Suprapubic skin (tissue), 4 donors: Measurements from ENCODE around the gene CBARP. TPM values are rescaled to one million over a fixed set of nuclear protein-coding genes. Genes with fewer than 3 reads are reported as not detected.

ENCODE experiments used
- DNase-seq, 2 donors: peaks; one replicate each; pipeline ENCODE4 v3.0.0-alpha.2; 2019; ENCODE audit warnings: low spot score in 2 of 2
- H3K27ac ChIP-seq: fragments of 200-600 bp; sonication (generic); one replicate; pipeline ENCODE4 v1.5.1; 2019
- H3K27me3 ChIP-seq: fragments of 200-600 bp; sonication (generic); one replicate; pipeline ENCODE4 v1.5.1; 2019
- H3K36me3 ChIP-seq: fragments of 200-600 bp; sonication (generic); one replicate; pipeline ENCODE4 v1.5.1; 2019
- H3K4me1 ChIP-seq: fragments of 200-600 bp; sonication (generic); one replicate; pipeline ENCODE4 v1.5.1; 2019
- H3K4me3 ChIP-seq: fragments of 200-600 bp; sonication (generic); one replicate; pipeline ENCODE4 v1.5.1; 2019; ENCODE audit warnings: mild to moderate bottlenecking
- H3K9me3 ChIP-seq: fragments of 200-600 bp; sonication (generic); one replicate; pipeline ENCODE4 v1.5.1; 2019
- CTCF ChIP-seq, 2 donors: fragments of 200-600 bp in 1 of 2; fragments of 450-650 bp in 1 of 2; sonication (generic) in 1 of 2; IDR thresholded peaks; one replicate each; pipeline ENCODE4 v1.5.1; 2016 to 2019; ENCODE audit warnings: antibody characterized with exemption in 2 of 2, mild to moderate bottlenecking in 1 of 2, moderate library complexity in 1 of 2
- EP300 ChIP-seq: sonication (generic); formaldehyde crosslinking; IDR thresholded peaks from one replicate; pipeline ENCODE4 v1.6.1; 2017; ENCODE audit warnings: antibody characterized with exemption
- POLR2A ChIP-seq, 2 donors: fragments of 450-650 bp; IDR thresholded peaks; one replicate each; pipeline ENCODE4 v1.6.1; 2017; ENCODE audit warnings: antibody characterized with exemption in 2 of 2, mild to moderate bottlenecking in 2 of 2, moderate library complexity in 2 of 2
- POLR2AphosphoS5 ChIP-seq, 3 donors: sonication (generic); formaldehyde crosslinking; IDR thresholded peaks; one replicate each; pipeline ENCODE4 v1.6.1; 2017; ENCODE audit warnings: antibody characterized with exemption in 3 of 3
- WGBS: methylation state at CpG from one replicate; pipeline ENCODE4 v1.1.5; 2018; 5-methylcytosine and 5-hydroxymethylcytosine counted together
- total RNA-seq, 4 donors: library from RNA; depleted of rRNA; stranded (reverse); fragments of >200 nt; gene quantifications; one replicate each; pipeline ENCODE4 v1.1.0, GENCODE V29; 2016

Gene CBARP
- total RNA-seq, 4 donors from 2014 or later = 2.9 to 8.6 (median 5.1) TPM

DNA sequence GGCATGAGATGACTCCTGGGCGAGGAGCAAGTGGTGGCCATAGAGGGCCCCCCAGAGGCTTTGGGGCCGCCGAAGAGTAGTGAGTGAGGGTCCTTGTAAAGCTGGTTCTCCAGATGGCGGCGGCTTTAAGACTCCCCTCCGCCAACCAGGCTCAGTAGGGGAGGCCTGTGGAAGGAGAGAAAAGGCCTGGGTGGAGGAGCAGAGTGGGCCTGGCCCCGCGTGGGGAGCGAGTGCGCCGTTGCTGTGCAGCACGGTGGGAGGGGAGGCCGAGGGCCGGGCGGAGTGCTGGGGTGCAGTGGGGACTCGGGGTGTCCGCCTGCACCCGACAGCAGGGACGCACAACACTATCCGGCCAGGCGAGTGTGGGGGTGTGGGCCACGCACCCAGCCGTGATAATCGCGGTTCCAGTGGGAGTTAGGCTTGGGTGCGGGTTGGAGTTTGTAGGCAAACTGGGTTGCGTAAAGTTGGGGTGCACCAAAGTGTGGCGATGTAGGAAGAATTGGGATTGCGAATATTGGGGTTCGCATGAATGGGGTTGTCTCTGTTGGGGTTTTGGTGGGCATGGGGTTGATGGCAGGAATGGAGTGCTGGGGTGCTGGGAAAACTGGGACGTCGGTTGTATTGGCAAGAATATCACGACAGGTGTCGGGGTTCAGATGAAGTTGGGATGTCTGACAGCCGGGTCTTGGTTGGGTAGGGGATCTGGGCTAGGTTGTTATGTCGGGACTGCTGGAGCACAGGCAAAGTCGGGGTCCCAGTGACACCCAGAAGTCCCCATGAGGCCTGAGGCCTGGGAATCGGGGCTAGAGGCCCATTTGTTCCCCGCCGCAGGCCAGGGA, 30.6 kb upstream of the CBARP start:
- no peaks in the 10 kb centered on the region for H3K9me3 ChIP-seq
- peak overlapping the region; percentile 80 for H3K4me3 ChIP-seq
- peaks cover 27% of the 10 kb centered on the region for H3K36me3 ChIP-seq
- DNase-seq = peak in 1 of 2 donors; percentile 81
- H3K4me1 ChIP-seq = peaks cover 91% of the 10 kb centered on the region
- TF ChIP-seq POLR2A (IDR thresholded peaks at IDR 0.05) (no peak), POLR2AphosphoS5 (IDR thresholded peaks at IDR 0.05) (no peak), CTCF (IDR thresholded peaks at IDR 0.05) (no peak), EP300 (no peak)
- H3K27ac ChIP-seq = peak overlapping the region; percentile 100
- no peaks in the 10 kb centered on the region for H3K27me3 ChIP-seq
- WGBS = 42% methylated on average over 40 of the region's 40 CpGs

GRCh38 chr19:1267477-1268225, 29.8 kb upstream of the CBARP start:
- Histone ChIP-seq H3K4me3 (peak overlapping the region; percentile 56), H3K27me3 (no peaks in the 10 kb centered on the region), H3K27ac (no peak overlapping the region), H3K36me3 (peaks cover 19% of the 10 kb centered on the region), H3K9me3 (no peaks in the 10 kb centered on the region), H3K4me1 (peaks cover 91% of the 10 kb centered on the region)
- 6% methylated on average over 12 of the region's 35 CpGs for WGBS
- peak in 1 of 2 donors; percentile 80 for DNase-seq
- TF ChIP-seq POLR2AphosphoS5 (IDR thresholded peaks at IDR 0.05) = no peak
- TF ChIP-seq EP300 = no peak
- no peak for TF ChIP-seq CTCF (IDR thresholded peaks at IDR 0.05)
- TF ChIP-seq POLR2A (IDR thresholded peaks at IDR 0.05) = no peak

GRCh38 chr19:1266916-1267476, 29.2 kb upstream of the CBARP start:
- no peaks in the 10 kb centered on the region for H3K9me3 ChIP-seq
- H3K4me1 ChIP-seq = peaks cover 91% of the 10 kb centered on the region
- H3K27ac ChIP-seq = peak overlapping the region; percentile 92
- peaks cover 12% of the 10 kb centered on the region for H3K36me3 ChIP-seq
- peak in 1 of 2 donors; percentile 85 for DNase-seq
- WGBS = 0% methylated on average over 18 of the region's 59 CpGs
- peak overlapping the region; percentile 56 for H3K4me3 ChIP-seq
- TF ChIP-seq EP300 (no peak), CTCF (IDR thresholded peaks at IDR 0.05) (peak; percentile 97 to 98)
- no peaks in the 10 kb centered on the region for H3K27me3 ChIP-seq

- H3K4me1 ChIP-seq = peaks cover 91% of the 10 kb centered on the region
- H3K27me3 ChIP-seq = no peaks in the 10 kb centered on the region
- peak overlapping the region; percentile 92 for H3K27ac ChIP-seq
- H3K9me3 ChIP-seq = no peaks in the 10 kb centered on the region
- peak overlapping the region; percentile 56 for H3K4me3 ChIP-seq
- TF ChIP-seq CTCF (IDR thresholded peaks at IDR 0.05) (no peak), POLR2AphosphoS5 (IDR thresholded peaks at IDR 0.05) (no peak), EP300 (no peak), POLR2A (IDR thresholded peaks at IDR 0.05) (no peak)
- peaks cover 6% of the 10 kb centered on the region for H3K36me3 ChIP-seq
- 1% methylated on average over 20 of the region's 84 CpGs for WGBS
- DNase-seq = peak; percentile 91 to 92
Observed at GRCh38 chr19:1266129-1266915, 28.5 kb upstream of the CBARP start.
